Nephron progenitor cell (in vitro differentiated cells): ENCODE measurements around the gene BMP4.

Source experiments
- DNase-seq: peaks from one replicate; pipeline ENCODE4 v3.0.0; 2021
- H3K27ac Mint-ChIP-seq: 2 replicates; pipeline ENCODE4 v1.8.0; 2021; ENCODE audit warnings: mild to moderate bottlenecking, moderate library complexity, mixed read lengths
- H3K27me3 Mint-ChIP-seq: 2 replicates; pipeline ENCODE4 v1.8.0; 2021; ENCODE audit warnings: mild to moderate bottlenecking, low read depth, mixed read lengths; ENCODE audit not compliant: poor library complexity
- H3K36me3 Mint-ChIP-seq: 2 replicates; pipeline ENCODE4 v1.8.0; 2021; ENCODE audit warnings: low read depth, mixed read lengths
- H3K4me1 Mint-ChIP-seq: 2 replicates; pipeline ENCODE4 v1.8.0; 2021; ENCODE audit warnings: mixed read lengths
- H3K4me3 Mint-ChIP-seq: 2 replicates; pipeline ENCODE4 v1.8.0; 2021; ENCODE audit warnings: mild to moderate bottlenecking, moderate library complexity, mixed read lengths
- H3K9me3 Mint-ChIP-seq: 2 replicates; pipeline ENCODE4 v1.8.0; 2021; ENCODE audit warnings: mild to moderate bottlenecking, moderate library complexity, mixed read lengths
- CTCF ChIP-seq: fragments of 200-600 bp; sonication (generic); IDR thresholded peaks from 2 replicates; pipeline ENCODE4 v1.5.0; 2021; ENCODE audit warnings: antibody characterized with exemption

The BMP4 gene

GRCh38 chr14:53912021-53912420 is 44.6 kb downstream of the BMP4 start:
- H3K27me3 Mint-ChIP-seq, result peaks cover 4% of the 10 kb centered on the region
- H3K4me3 Mint-ChIP-seq, result no peak overlapping the region
- no peaks in the 10 kb centered on the region for H3K36me3 Mint-ChIP-seq
- H3K27ac Mint-ChIP-seq, result no peak overlapping the region
- H3K4me1 Mint-ChIP-seq, result no peaks in the 10 kb centered on the region
- H3K9me3 Mint-ChIP-seq, result peaks cover 30% of the 10 kb centered on the region
- no peak for DNase-seq
- no peak for TF ChIP-seq CTCF

- DNase-seq, result no peak
- H3K36me3 Mint-ChIP-seq, result peaks cover 6% of the 10 kb centered on the region
- H3K27me3 Mint-ChIP-seq, result peaks cover 4% of the 10 kb centered on the region
- H3K27ac Mint-ChIP-seq, result no peak overlapping the region
- no peak overlapping the region for H3K4me3 Mint-ChIP-seq
- H3K9me3 Mint-ChIP-seq, result peaks cover 46% of the 10 kb centered on the region
- no peak for TF ChIP-seq CTCF
- no peaks in the 10 kb centered on the region for H3K4me1 Mint-ChIP-seq
Measured at GRCh38 chr14:53908416-53908815, 48.2 kb downstream of the BMP4 start.

GRCh38 chr14:53902307-53902706 is 54.3 kb downstream of the BMP4 start:
- no peak for TF ChIP-seq CTCF
- H3K27me3 Mint-ChIP-seq, result peaks cover 3% of the 10 kb centered on the region
- DNase-seq, result no peak
- no peak overlapping the region for H3K27ac Mint-ChIP-seq
- H3K36me3 Mint-ChIP-seq, result peaks cover 6% of the 10 kb centered on the region
- no peaks in the 10 kb centered on the region for H3K4me1 Mint-ChIP-seq
- no peak overlapping the region for H3K4me3 Mint-ChIP-seq
- H3K9me3 Mint-ChIP-seq, result peaks cover 25% of the 10 kb centered on the region

GRCh38 chr14:53900499-53900898 is 56.1 kb downstream of the BMP4 start:
- TF ChIP-seq CTCF, result no peak
- Mint-ChIP-seq H3K36me3 (peaks cover 6% of the 10 kb centered on the region), H3K4me1 (no peaks in the 10 kb centered on the region), H3K27me3 (peaks cover 3% of the 10 kb centered on the region), H3K9me3 (peaks cover 11% of the 10 kb centered on the region), H3K27ac (no peak overlapping the region), H3K4me3 (no peak overlapping the region)
- no peak for DNase-seq
